ENCODE data around the gene MYO3B. TPM values are rescaled to one million over a fixed set of nuclear protein-coding genes. Genes with fewer than 3 reads are reported as not detected.

Gene MYO3B
- total RNA-seq, 4 donors from 2014 or later = 0.06 TPM; not detected in 3

- no peak overlapping the region for H3K27ac ChIP-seq (replicated peaks in 1 of 4)
- peaks cover 0 to 13% (median 5%) of the 10 kb centered on the region in 4 donors for H3K4me1 ChIP-seq
- no peak for DNase-seq (ENCODE audit: extremely low spot score)
- no peaks in the 10 kb centered on the region for H3K27me3 ChIP-seq
- H3K36me3 ChIP-seq = no peaks in the 10 kb centered on the region
- no peak overlapping the region for H3K4me3 ChIP-seq
- H3K9me3 ChIP-seq = no peaks in the 10 kb centered on the region
- TF ChIP-seq, protein P1, sequence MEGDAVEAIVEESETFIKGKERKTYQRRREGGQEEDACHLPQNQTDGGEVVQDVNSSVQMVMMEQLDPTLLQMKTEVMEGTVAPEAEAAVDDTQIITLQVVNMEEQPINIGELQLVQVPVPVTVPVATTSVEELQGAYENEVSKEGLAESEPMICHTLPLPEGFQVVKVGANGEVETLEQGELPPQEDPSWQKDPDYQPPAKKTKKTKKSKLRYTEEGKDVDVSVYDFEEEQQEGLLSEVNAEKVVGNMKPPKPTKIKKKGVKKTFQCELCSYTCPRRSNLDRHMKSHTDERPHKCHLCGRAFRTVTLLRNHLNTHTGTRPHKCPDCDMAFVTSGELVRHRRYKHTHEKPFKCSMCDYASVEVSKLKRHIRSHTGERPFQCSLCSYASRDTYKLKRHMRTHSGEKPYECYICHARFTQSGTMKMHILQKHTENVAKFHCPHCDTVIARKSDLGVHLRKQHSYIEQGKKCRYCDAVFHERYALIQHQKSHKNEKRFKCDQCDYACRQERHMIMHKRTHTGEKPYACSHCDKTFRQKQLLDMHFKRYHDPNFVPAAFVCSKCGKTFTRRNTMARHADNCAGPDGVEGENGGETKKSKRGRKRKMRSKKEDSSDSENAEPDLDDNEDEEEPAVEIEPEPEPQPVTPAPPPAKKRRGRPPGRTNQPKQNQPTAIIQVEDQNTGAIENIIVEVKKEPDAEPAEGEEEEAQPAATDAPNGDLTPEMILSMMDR (IDR thresholded peaks at IDR 0.05) = no peak
- TF ChIP-seq POLR2AphosphoS5 (IDR thresholded peaks at IDR 0.05) (no peak), POLR2A (IDR thresholded peaks at IDR 0.05; ENCODE audit: low read depth) (no peak), EP300 (IDR thresholded peaks at IDR 0.05) (no peak)
- WGBS = 92% methylated on average over 3 of the region's 3 CpGs
- intact Hi-C loops (cut with DNase I) = no loop called here
Observed at GRCh38 chr2:170582313-170582712, 404.4 kb downstream of the MYO3B start.

DNA sequence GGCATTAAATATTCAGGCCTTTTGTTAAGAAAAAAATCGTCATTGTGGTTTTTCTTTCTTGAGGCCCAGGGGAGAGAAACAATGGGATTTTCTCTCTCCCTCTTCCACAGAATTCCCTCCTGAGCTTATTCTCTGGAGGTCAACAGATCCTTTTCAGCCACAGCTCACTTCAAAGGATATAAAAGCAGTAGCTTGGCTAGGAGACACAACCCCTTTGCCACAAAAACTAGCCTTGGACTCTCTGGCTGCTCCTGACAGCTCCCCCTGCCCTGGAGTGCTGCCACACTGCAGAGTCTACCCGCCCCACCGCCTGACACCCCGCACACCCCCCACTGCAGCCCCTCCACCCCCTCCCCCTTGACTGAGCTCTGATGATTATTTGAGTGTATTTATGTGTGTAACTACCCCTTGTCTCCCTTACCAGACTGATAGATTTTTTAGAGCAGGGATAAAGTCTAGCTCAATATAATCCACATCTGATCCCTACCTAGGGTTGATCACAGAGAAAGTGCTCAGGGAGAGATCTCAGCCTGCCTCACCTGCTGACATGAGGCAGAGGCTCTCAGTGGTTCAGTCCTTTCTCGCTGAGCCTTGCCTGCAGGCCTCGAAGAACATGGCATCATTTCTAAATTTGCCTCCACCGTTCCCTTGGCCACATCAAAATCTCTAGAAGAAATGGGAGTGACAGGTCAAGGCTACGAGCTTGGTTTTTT lies 405.0 kb downstream of the MYO3B start:
- H3K27me3 ChIP-seq = no peaks in the 10 kb centered on the region
- TF ChIP-seq, protein P1 (IDR thresholded peaks at IDR 0.05) = no peak
- TF ChIP-seq POLR2AphosphoS5 (IDR thresholded peaks at IDR 0.05) = no peak
- no peak for TF ChIP-seq POLR2A (IDR thresholded peaks at IDR 0.05; ENCODE audit: low read depth)
- TF ChIP-seq EP300 (IDR thresholded peaks at IDR 0.05) = no peak
- H3K36me3 ChIP-seq = no peaks in the 10 kb centered on the region
- H3K4me3 ChIP-seq = no peak overlapping the region
- 89% methylated on average over 8 of the region's 8 CpGs for WGBS
- DNase-seq (ENCODE audit: extremely low spot score) = no peak
- H3K27ac ChIP-seq (replicated peaks in 1 of 4) = no peak overlapping the region
- H3K4me1 ChIP-seq = peaks cover 0 to 18% (median 5%) of the 10 kb centered on the region in 4 donors
- intact Hi-C loops (cut with DNase I) = no loop called here
- no peaks in the 10 kb centered on the region for H3K9me3 ChIP-seq

DNA sequence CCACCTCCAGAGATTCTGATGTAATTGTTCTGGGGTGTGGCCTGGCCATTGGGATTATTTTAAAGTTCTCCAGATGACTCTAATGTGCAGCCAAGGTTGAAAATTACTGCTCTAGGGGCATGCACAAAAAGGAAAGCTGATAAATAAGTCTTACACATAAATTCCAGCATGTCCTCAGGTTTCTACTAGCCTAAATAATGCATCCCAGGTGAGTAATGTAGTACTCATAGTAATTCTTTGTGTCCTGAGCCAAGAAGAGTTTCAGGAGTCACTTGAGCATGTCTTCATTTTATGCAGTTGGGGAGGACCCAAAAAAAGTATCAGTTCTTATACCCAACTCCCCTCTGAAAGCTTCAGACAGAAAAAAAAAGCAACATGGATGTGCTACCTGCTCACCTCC lies 407.1 kb downstream of the MYO3B start:
- Histone ChIP-seq H3K4me1 (peaks cover 0 to 18% (median 5%) of the 10 kb centered on the region in 4 donors), H3K36me3 (no peaks in the 10 kb centered on the region), H3K27me3 (no peaks in the 10 kb centered on the region), H3K4me3 (no peak overlapping the region), H3K9me3 (no peaks in the 10 kb centered on the region), H3K27ac (replicated peaks in 1 of 4) (no peak overlapping the region)
- intact Hi-C loops (cut with DNase I) = no loop called here
- TF ChIP-seq, protein P1 (IDR thresholded peaks at IDR 0.05) = no peak
- TF ChIP-seq EP300 (IDR thresholded peaks at IDR 0.05) = no peak
- TF ChIP-seq POLR2AphosphoS5 (IDR thresholded peaks at IDR 0.05) = no peak
- TF ChIP-seq POLR2A (IDR thresholded peaks at IDR 0.05; ENCODE audit: low read depth) = no peak
- DNase-seq (ENCODE audit: extremely low spot score) = no peak

DNA sequence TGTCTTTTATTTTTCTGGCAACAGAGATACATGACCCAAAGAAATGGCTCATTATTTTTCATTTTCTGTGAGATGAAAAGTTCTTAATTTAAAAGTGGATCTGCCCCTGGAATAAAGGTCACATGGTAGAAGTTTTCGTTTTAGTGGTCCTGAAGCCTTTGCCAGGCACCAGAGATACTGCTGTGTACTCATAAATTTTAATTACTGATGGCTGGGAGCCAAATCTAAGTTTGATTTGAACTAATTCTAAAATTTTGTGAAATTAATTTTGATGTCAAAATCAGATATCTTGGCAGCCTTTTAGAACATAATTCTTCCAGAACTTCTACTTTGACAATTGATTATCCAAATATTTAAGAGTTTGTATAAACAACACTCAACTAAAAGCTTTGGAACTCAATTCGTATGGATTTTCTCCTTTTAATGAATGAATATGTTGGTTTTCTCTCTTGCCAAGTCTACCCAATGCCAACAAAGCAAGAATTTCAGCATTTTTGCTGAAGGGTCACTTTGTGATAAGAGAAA lies 408.7 kb downstream of the MYO3B start:
- Histone ChIP-seq H3K27ac (replicated peaks in 1 of 4) (no peak overlapping the region), H3K4me3 (no peak overlapping the region), H3K4me1 (peaks cover 0 to 18% (median 5%) of the 10 kb centered on the region in 4 donors), H3K9me3 (no peaks in the 10 kb centered on the region), H3K27me3 (no peaks in the 10 kb centered on the region), H3K36me3 (no peaks in the 10 kb centered on the region)
- DNase-seq (ENCODE audit: extremely low spot score) = no peak
- 26% methylated on average over 2 of the region's 2 CpGs for WGBS
- intact Hi-C loops (cut with DNase I) = no loop called here
- no peak for TF ChIP-seq POLR2AphosphoS5 (IDR thresholded peaks at IDR 0.05)
- TF ChIP-seq EP300 (IDR thresholded peaks at IDR 0.05) = no peak
- TF ChIP-seq, protein P1 (IDR thresholded peaks at IDR 0.05) = no peak
- no peak for TF ChIP-seq POLR2A (IDR thresholded peaks at IDR 0.05; ENCODE audit: low read depth)

Data from esophagus muscularis mucosa (tissue), 4 donors.